RWPE2 (cell line): ENCODE data around the gene MAGEC3.

Experiments
- ATAC-seq: fragments of 200-7000 bp; cut with Tn5 transposase; 3 replicates; pipeline ENCODE4 v1.9.1; 2021; ENCODE audit warnings: low read depth
- DNase-seq: peaks from one replicate; pipeline ENCODE4 v3.0.0-alpha.2; 2020; ENCODE audit warnings: low spot score
- H3K27ac ChIP-seq: fragments of 450-650 bp; 2 replicates; pipeline ENCODE4 v1.5.1; 2017; ENCODE audit warnings: mild to moderate bottlenecking; ENCODE audit not compliant: poor library complexity, severe bottlenecking
- H3K27me3 ChIP-seq: fragments of 250-450 bp; sonication (Bioruptor Pico); 2 replicates; pipeline ENCODE4 v1.5.1; 2021; ENCODE audit warnings: mild to moderate bottlenecking, moderate library complexity; ENCODE audit not compliant: insufficient read depth, poor library complexity, severe bottlenecking
- H3K36me3 ChIP-seq: fragments of 250-450 bp; sonication (Bioruptor Pico); 2 replicates; pipeline ENCODE4 v1.5.1; 2020; ENCODE audit warnings: low read depth, mild to moderate bottlenecking, moderate library complexity
- H3K4me1 ChIP-seq: fragments of 250-450 bp; sonication (Bioruptor Pico); 2 replicates; pipeline ENCODE4 v1.5.1; 2021; ENCODE audit warnings: mild to moderate bottlenecking, moderate library complexity; ENCODE audit not compliant: insufficient read depth, poor library complexity, severe bottlenecking
- H3K4me3 ChIP-seq: fragments of 250-450 bp; sonication (Bioruptor Pico); 2 replicates; pipeline ENCODE4 v1.5.1; 2021; ENCODE audit warnings: mild to moderate bottlenecking, moderate library complexity; ENCODE audit not compliant: severe bottlenecking
- H3K9me3 ChIP-seq: fragments of 250-450 bp; sonication (Bioruptor Pico); 2 replicates; pipeline ENCODE4 v1.5.1; 2021; ENCODE audit warnings: mild to moderate bottlenecking, moderate library complexity; ENCODE audit not compliant: severe bottlenecking
- TF ChIP-seq, protein P1 (sequence below): fragments of 450-650 bp; IDR thresholded peaks from one replicate; pipeline ENCODE4 v1.5.1; 2017; ENCODE audit warnings: mild to moderate bottlenecking, moderate library complexity; ENCODE audit not compliant: poor library complexity, severe bottlenecking

The MAGEC3 gene

DNA sequence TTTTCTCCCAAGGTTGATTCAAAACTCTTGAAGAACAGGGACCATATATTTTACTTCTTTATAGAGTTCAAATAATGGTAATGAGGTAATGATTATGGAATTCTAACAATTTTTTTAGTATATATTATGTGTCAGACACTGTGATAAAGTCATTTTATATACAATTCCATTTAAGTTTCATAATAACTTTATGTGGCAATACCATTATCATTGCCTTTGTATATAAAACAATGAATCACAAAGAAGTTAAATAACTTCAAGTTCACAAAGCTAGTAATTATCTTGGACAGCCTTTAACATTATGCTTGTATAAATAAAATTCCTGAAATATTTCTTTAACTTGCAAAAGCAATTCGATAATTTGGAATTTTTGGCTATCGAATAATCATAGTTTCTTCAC lies 86.2 kb downstream of the MAGEC3 start:
- Histone ChIP-seq H3K9me3 (no peaks in the 10 kb centered on the region), H3K4me1 (no peaks in the 10 kb centered on the region), H3K27ac (peak overlapping the region; percentile 32), H3K4me3 (no peak overlapping the region), H3K27me3 (no peaks in the 10 kb centered on the region), H3K36me3 (no peaks in the 10 kb centered on the region)
- DNase-seq, result no peak
- TF ChIP-seq, protein P1, sequence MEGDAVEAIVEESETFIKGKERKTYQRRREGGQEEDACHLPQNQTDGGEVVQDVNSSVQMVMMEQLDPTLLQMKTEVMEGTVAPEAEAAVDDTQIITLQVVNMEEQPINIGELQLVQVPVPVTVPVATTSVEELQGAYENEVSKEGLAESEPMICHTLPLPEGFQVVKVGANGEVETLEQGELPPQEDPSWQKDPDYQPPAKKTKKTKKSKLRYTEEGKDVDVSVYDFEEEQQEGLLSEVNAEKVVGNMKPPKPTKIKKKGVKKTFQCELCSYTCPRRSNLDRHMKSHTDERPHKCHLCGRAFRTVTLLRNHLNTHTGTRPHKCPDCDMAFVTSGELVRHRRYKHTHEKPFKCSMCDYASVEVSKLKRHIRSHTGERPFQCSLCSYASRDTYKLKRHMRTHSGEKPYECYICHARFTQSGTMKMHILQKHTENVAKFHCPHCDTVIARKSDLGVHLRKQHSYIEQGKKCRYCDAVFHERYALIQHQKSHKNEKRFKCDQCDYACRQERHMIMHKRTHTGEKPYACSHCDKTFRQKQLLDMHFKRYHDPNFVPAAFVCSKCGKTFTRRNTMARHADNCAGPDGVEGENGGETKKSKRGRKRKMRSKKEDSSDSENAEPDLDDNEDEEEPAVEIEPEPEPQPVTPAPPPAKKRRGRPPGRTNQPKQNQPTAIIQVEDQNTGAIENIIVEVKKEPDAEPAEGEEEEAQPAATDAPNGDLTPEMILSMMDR, result no peak
- peak; percentile 45; the same call in 2 of the 3 replicates for ATAC-seq

DNA sequence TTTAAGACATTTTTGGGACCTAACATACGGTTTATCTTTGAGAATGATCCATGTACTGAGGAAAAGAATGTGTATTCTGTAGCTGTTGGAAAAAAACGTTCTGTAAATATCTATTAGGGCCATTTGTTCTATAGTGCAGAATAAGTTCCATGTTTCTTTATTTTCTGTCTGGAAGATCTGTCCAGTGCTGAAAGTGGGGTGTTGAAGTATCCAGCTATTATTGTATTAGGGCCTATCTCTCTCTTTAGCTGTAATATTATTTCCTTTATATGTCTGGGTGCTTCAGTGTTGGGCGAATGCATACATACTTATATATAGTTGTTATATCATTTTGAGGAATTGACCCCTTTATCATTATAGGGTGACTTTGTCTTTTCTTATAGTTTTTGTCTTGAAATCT lies 90.3 kb downstream of the MAGEC3 start:
- H3K9me3 ChIP-seq, result no peaks in the 10 kb centered on the region
- no peak overlapping the region for H3K27ac ChIP-seq
- no peaks in the 10 kb centered on the region for H3K27me3 ChIP-seq
- DNase-seq, result no peak
- TF ChIP-seq, protein P1, result no peak
- no peak for ATAC-seq
- H3K4me1 ChIP-seq, result no peaks in the 10 kb centered on the region
- no peaks in the 10 kb centered on the region for H3K36me3 ChIP-seq
- no peak overlapping the region for H3K4me3 ChIP-seq

DNA sequence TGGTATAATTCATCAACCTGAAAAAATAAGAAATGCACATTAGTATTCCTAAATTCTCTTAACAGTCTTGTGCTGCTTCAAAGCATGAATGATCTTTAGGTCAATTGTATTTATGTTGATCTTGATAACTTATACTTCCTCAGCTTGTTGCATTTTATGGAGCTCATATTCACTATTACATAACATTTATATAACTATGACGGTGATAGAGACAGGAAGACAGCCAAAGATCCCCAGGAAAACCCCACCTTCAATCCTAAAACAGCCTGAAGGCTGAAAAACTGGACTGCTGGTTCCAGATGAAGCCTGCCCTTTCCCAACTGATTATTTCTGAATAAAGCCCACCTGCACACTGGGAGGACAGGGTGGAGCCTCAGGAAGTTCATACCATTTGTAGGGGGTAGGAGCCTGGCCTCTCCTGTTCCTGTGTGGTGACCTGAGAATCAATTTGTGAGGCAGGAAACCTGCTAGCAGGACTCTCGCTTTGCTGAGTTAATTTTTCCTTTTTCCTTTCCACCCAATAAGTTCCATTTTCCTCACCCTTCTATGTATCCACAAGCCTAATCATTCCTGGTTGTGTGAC lies 96.0 kb downstream of the MAGEC3 start:
- peak; percentile 49; the same call in 2 of the 3 replicates for ATAC-seq
- TF ChIP-seq, protein P1, result no peak
- Histone ChIP-seq H3K4me3 (peak overlapping the region; percentile 5), H3K27ac (peak overlapping the region; percentile 57), H3K36me3 (no peaks in the 10 kb centered on the region), H3K9me3 (no peaks in the 10 kb centered on the region), H3K4me1 (no peaks in the 10 kb centered on the region), H3K27me3 (no peaks in the 10 kb centered on the region)
- DNase-seq, result no peak

- TF ChIP-seq, protein P1, result no peak
- Histone ChIP-seq H3K27me3 (no peaks in the 10 kb centered on the region), H3K9me3 (no peaks in the 10 kb centered on the region), H3K36me3 (no peaks in the 10 kb centered on the region), H3K4me3 (peak overlapping the region; percentile 4), H3K4me1 (no peaks in the 10 kb centered on the region), H3K27ac (peak overlapping the region; percentile 57)
- no peak for ATAC-seq
- DNase-seq, result no peak
Observed at GRCh38 chrX:141935645-141936044, 97.5 kb downstream of the MAGEC3 start.

DNA sequence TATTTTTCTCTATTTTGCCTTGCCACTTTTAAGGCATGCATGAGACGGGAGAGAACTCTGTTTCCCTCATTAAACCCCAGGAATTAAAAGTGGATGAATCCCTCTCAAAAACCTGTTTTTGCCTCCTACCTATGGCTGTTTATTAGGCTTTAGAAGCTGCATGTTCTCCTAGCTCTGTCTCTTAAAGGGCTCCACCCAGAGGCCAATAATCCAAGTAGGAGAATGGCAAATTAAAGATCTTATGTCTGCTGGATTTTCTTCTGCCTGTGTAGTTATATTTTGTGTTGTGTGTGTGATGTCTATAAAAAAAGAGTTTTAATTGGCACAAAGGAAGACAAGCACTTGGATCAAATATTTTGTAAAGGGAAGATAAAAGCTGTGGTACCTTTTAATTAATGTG lies 98.0 kb downstream of the MAGEC3 start:
- ATAC-seq (peak; percentile 33; the same call in 1 of the 3 replicates), DNase-seq (no peak)
- Histone ChIP-seq H3K9me3 (no peaks in the 10 kb centered on the region), H3K36me3 (no peaks in the 10 kb centered on the region), H3K4me3 (no peak overlapping the region), H3K27me3 (no peaks in the 10 kb centered on the region), H3K4me1 (no peaks in the 10 kb centered on the region), H3K27ac (peak overlapping the region; percentile 57)
- TF ChIP-seq, protein P1, result peak; percentile 51
